SW480 (cell line): ENCODE measurements around the gene OR8D2.
"Not testable (repeated sequence)": the region's sequence is repeated elsewhere in the genome, so short reads cannot be mapped to it uniquely, and the experiment has no call there.

Source experiments
- DNase-seq: peaks from one replicate; pipeline ENCODE4 v3.0.0-alpha.2; 2016; ENCODE audit warnings: low spot score

OR8D2 gene

GRCh38 chr11:124285610-124286344, 34.2 kb downstream of the OR8D2 start:
- DNase-seq: peak; percentile 69

GRCh38 chr11:124278261-124278660, 41.7 kb downstream of the OR8D2 start:
- no peak for DNase-seq

- DNase-seq: no peak
Observed at GRCh38 chr11:124277804-124278203, 42.2 kb downstream of the OR8D2 start.

GRCh38 chr11:124277207-124277606, 42.8 kb downstream of the OR8D2 start:
- no peak for DNase-seq

- no peak for DNase-seq
Observed at GRCh38 chr11:124276081-124276480, 43.9 kb downstream of the OR8D2 start.

GRCh38 chr11:124274000-124274399, 46.0 kb downstream of the OR8D2 start:
- DNase-seq: no peak

GRCh38 chr11:124270886-124271285, 49.1 kb downstream of the OR8D2 start:
- DNase-seq: not testable (repeated sequence)
